ENCODE measurements around the gene SMAD4. TPM values are rescaled to one million over a fixed set of nuclear protein-coding genes. Genes with fewer than 3 reads are reported as not detected.

SMAD4 gene
- total RNA-seq, 4 donors from 2014 or later: 163 to 305 (median 250) TPM

DNA sequence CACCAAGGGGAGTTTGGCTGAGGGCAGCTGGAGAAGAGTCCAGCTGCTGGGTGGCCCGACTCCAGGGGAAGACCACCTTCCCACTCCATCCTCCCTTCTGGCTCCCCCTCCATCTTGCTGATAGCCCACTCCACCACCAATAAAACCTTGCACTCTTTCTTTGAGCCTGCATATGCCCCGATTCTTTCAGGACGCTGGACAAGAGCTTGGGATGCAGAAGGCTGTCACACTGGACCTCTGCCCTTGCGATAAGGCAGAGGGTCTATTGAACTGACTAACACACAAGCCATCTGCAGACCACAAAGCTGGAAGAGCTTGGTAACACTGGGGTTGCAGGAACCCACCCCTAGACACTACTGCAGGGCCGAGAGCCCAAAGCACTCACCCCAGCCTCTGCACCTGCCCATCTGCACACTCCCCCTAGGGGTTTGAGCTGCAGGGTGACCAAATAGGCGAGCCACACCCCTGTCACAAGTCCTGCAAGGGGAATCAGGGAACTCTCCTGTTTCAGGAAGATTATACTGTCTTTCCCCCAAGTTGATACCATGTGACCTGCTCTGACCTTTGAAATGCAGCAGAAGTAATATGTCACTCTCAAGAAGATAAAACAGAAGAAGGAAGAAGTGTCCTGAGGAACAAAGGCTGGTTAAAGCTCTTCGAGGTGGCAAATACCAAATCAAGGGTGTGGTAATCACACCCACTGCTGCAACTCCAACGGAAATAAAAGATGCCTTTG is 70.5 kb downstream of the SMAD4 start:
- Histone ChIP-seq H3K27me3 (no peaks in the 10 kb centered on the region), H3K27ac (no peak overlapping the region), H3K9me3 (no peaks in the 10 kb centered on the region), H3K4me1 (no peaks in the 10 kb centered on the region), H3K36me3 (no peaks in the 10 kb centered on the region), H3K4me3 (replicated peaks in 1 of 3) (no peak overlapping the region)
- 74 to 88% methylated on average over 8 of the region's 8 CpGs for WGBS, 2 donors
- intact Hi-C loops (cut with DNase I): loop anchor here (10.0 kb wide), 1 partner anchor 294 kb away; no protein-coding TSS in a partner anchor
- DNase-seq: no peak
- TF ChIP-seq, protein P1, sequence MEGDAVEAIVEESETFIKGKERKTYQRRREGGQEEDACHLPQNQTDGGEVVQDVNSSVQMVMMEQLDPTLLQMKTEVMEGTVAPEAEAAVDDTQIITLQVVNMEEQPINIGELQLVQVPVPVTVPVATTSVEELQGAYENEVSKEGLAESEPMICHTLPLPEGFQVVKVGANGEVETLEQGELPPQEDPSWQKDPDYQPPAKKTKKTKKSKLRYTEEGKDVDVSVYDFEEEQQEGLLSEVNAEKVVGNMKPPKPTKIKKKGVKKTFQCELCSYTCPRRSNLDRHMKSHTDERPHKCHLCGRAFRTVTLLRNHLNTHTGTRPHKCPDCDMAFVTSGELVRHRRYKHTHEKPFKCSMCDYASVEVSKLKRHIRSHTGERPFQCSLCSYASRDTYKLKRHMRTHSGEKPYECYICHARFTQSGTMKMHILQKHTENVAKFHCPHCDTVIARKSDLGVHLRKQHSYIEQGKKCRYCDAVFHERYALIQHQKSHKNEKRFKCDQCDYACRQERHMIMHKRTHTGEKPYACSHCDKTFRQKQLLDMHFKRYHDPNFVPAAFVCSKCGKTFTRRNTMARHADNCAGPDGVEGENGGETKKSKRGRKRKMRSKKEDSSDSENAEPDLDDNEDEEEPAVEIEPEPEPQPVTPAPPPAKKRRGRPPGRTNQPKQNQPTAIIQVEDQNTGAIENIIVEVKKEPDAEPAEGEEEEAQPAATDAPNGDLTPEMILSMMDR (IDR thresholded peaks at IDR 0.05): no peak
- TF ChIP-seq POLR2A (IDR thresholded peaks at IDR 0.05): no peak

DNA sequence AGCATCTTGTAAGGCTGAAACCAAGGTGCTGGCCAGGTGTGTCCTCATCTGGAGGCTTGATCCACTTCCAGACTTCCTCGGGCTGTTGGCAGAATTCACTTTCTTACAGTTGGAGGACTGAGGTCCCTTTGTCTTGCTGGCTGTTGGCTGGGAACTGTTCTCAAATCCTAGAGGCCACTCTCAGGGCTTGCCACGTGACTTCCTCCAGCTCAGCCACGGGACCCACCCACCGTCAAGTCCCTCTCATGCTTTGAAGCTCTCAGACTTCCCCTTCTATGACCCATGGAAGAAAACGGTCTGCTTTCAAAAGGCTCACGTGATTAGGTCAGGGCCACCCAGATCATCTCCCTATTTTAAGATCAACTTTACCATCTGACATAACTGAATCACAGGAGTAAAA is 77.1 kb downstream of the SMAD4 start:
- intact Hi-C loops (cut with DNase I): loop anchor here (10.0 kb wide), 1 partner anchor 288 kb away; no protein-coding TSS in a partner anchor
- no peaks in the 10 kb centered on the region for H3K9me3 ChIP-seq

DNA sequence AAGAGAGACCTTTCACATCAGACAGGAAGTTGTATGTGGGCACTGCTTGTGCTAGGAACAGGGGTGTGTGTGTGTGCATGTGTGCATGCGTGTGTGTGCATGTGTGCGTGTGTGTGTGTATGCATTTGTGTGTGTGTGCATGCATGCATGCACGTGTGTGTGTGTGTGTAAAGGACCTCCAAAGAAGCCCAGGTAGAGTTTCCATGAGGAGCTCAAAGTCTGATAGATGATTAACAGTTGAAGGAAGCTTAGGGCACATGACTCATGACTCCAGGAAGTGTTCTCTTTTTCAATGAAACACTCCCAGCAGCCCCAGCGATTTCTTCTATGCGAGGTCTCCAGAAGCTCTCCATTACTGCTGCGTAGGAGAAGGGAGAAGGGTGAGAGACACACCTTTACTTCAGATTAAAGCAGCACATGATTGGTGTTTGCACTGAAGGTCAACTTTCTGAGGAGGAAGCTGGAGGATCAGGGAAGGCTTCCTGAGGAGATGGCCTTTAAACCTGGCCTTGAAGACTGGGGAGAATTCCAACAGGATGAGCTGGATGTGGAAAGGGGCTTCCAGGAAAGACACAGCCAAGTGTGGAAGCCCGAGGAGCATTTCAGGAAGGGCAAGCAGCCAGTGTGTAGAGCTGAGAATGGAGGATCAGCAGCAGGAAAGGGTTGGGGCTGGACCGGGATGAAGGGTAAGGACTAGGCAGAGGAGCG is 77.7 kb downstream of the SMAD4 start:
- no peaks in the 10 kb centered on the region for H3K9me3 ChIP-seq
- intact Hi-C loops (cut with DNase I): loop anchor here (10.0 kb wide), 1 partner anchor 287 kb away; no protein-coding TSS in a partner anchor
- H3K36me3 ChIP-seq: no peaks in the 10 kb centered on the region
- no peak for TF ChIP-seq POLR2A (IDR thresholded peaks at IDR 0.05)
- TF ChIP-seq, protein P1 (IDR thresholded peaks at IDR 0.05): no peak
- no peak overlapping the region for H3K4me3 ChIP-seq (replicated peaks in 1 of 3)
- no peak overlapping the region for H3K27ac ChIP-seq
- H3K4me1 ChIP-seq: peaks cover 0 to 6% of the 10 kb centered on the region in 2 donors
- no peaks in the 10 kb centered on the region for H3K27me3 ChIP-seq
- WGBS, 2 donors: 78 to 84% methylated on average over 9 of the region's 9 CpGs
- no peak for DNase-seq

More for the DNA sequence above, 77.1 kb downstream of the SMAD4 start:
- no peak overlapping the region for H3K4me3 ChIP-seq (replicated peaks in 1 of 3)
- no peaks in the 10 kb centered on the region for H3K36me3 ChIP-seq
- peaks cover 0 to 6% of the 10 kb centered on the region in 2 donors for H3K4me1 ChIP-seq
- no peaks in the 10 kb centered on the region for H3K27me3 ChIP-seq
- TF ChIP-seq POLR2A (IDR thresholded peaks at IDR 0.05): no peak
- TF ChIP-seq, protein P1 (IDR thresholded peaks at IDR 0.05): no peak
- 67 to 70% methylated on average over 6 of the region's 6 CpGs for WGBS, 2 donors
- no peak overlapping the region for H3K27ac ChIP-seq
- no peak for DNase-seq

DNA sequence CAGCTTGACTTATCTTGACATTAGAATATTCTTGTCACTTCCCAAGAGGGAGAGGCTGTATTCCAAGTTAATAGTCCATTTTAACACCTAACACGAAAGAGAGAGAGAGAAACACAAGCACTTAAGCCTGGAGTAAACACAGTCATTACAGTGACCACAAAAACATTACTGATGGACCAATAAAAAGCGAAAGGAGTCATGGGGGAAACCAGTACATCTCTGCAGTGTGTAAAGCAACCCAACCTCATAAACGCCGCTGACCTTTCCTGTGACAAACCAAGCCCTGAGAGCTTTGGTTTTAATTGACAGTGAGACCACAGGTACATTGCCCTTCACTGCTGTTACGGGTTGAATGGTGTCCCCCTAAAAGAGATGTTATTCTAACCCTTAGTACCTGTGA is 78.3 kb downstream of the SMAD4 start:
- WGBS, 2 donors: 84 to 85% methylated on average over 5 of the region's 5 CpGs
- Histone ChIP-seq H3K4me3 (replicated peaks in 1 of 3) (no peak overlapping the region), H3K27me3 (no peaks in the 10 kb centered on the region), H3K27ac (no peak overlapping the region), H3K36me3 (no peaks in the 10 kb centered on the region), H3K4me1 (peaks cover 0 to 6% of the 10 kb centered on the region in 2 donors), H3K9me3 (no peaks in the 10 kb centered on the region)
- intact Hi-C loops (cut with DNase I): loop anchor here (10.0 kb wide), 1 partner anchor 286 kb away; no protein-coding TSS in a partner anchor
- TF ChIP-seq POLR2A (IDR thresholded peaks at IDR 0.05): no peak
- TF ChIP-seq, protein P1 (IDR thresholded peaks at IDR 0.05): no peak
- no peak for DNase-seq
